AG08395 (cell line): ENCODE measurements around the gene NUDT21.

ENCODE experiments used
- DNase-seq: peaks from one replicate; pipeline ENCODE4 v3.0.0; 2012; ENCODE audit warnings: mixed read lengths, low spot score

NUDT21 gene

GRCh38 chr16:56462064-56462796 is 11.1 kb upstream of the NUDT21 start:
- no peak for DNase-seq

- DNase-seq, result no peak
Measured at GRCh38 chr16:56460101-56460500, 9.0 kb upstream of the NUDT21 start.

DNA sequence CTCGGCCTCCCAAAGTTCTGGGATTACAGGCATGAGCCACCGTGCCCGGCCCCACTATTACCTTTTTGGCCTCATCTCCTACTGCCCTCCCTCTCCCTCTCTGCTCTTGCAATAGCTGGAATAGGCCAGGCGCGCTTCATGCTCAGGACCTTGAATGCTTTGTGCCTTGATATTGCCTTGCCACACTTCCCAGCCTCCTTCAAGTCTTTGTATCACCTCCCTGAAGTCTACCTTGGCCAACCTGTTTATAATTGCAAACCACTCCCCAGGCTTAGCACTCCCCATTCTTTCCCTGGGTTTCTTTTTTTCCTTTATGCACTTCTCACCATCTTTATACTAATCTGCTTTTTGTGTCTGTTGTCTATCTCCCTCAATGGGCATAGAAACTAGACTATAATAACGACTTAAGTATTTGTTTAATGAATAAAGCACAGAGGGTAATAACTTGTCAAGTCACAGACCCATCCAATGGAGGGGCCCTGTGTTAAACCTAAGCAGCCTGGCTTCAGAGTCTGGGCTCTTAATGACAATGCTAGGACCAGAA is 6.9 kb upstream of the NUDT21 start:
- no peak for DNase-seq

DNA sequence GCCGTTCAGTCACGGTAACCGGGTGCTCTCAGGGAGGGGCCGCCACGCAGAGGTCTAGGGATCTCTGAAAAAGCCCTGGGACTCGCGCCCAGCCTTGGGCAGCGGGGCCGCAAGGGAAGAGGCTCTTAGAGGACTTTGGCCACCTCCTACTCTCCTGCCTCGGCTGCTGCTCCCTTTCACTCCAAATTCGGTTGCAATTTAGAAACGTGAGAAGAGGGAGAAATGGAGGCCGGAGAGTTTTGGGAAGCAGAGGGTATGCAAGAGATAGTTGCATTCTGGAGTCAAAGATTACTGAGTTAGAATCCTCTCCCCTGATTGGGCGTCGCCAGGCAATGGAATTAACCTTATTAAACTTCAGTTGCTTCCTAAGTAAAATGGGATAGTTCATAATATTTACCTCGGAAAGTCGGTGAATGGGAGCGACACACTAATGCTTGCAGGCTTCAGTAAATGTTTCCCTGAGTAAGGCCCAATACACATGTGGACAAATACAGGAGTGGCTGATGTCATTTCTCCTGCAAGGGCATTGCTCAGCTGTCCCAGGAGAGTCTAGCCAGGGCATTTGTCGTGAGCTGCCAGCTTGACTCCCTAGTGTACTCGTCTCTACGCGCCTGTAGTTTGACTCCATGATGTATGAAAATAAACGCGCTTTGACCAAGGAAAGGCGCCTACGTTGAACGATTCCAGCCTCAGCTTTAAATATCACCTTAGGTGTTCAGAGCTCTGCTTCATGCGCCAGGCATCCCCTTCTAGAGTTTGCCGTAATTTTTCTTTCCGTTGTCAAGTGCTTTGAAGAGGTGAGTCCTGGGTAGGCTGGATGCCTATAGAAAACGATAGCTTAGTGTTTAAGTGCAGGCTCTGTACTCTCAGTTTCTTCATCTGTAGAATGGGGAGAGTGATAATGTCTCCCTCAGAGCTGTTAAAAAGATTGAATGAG is 889 bp upstream of the NUDT21 start:
- peak; percentile 70 for DNase-seq

GRCh38 chr16:56450275-56450985 is 702 bp downstream of the NUDT21 start:
- peak; percentile 28 for DNase-seq

GRCh38 chr16:56448005-56448404 is 3.1 kb downstream of the NUDT21 start:
- DNase-seq, result no peak

DNA sequence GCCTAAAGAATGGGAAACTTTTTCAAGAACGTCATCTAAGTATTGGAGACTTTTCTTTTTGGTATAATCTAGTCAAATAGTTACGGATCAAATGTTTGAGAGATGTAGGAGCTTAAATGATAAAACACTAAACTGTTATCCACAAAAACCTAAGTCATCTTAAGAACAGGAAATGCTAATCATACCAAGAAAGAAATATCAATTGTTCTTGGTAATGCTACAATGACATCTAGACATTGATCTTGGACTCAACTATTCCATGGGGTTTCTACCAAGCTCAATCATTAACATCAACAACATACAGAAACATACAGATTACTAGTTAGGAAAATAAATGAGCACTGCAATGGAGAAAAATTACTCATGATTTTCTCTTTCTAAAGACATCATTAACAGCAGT is 3.8 kb downstream of the NUDT21 start:
- DNase-seq, result no peak

- no peak for DNase-seq
Measured at GRCh38 chr16:56438038-56438437, 13.1 kb downstream of the NUDT21 start.

DNA sequence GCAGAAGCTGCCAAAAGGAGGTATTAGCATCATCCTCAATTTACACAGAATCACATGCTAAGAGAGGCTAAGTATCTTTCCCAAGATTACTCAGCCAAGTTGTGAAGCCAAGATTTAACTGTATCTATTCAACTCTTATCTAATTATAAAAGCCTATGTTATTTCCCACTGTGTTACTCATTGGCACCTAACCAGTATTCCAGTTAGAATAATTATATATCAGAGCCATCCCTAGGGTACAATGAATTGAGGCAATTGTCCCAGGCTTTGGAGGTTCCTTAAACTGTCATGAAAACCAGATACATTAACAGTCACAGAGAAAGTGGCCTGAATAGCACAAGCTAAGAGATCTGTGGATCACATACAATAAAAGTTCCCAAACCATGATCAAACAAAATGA is 14.9 kb downstream of the NUDT21 start:
- no peak for DNase-seq

DNA sequence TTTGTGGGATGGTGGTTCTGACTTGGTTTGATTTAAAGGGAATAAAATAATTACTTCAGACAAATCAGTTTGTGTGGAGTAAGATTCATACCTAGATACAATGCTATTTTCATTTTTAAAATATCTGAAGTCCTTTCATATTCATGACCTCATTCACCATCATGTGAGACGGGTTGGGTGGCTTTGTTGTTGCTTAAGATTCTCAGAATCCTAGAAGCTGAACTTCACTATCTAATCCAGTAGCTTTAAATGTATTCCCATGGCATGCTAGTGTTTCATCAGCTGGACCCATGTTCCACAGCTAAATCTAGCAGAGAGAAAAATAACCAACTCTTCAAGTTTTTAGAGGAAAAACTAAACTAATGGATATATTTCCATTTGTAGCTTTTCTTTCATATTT is 23.0 kb downstream of the NUDT21 start:
- no peak for DNase-seq

GRCh38 chr16:56426585-56426984 is 24.5 kb downstream of the NUDT21 start:
- no peak for DNase-seq

GRCh38 chr16:56425439-56425832 is 25.7 kb downstream of the NUDT21 start, which contains the start of gene AMFR:
TSS of gene AMFR (minus strand) at chr16:56425545. CDS start at chr16:56425327, 218 bp downstream.
- peak; percentile 95 for DNase-seq

- DNase-seq, result peak; percentile 33
Measured at GRCh38 chr16:56424791-56425438, 26.2 kb downstream of the NUDT21 start.

- no peak for DNase-seq
Measured at GRCh38 chr16:56424404-56424764, 26.7 kb downstream of the NUDT21 start.

DNA sequence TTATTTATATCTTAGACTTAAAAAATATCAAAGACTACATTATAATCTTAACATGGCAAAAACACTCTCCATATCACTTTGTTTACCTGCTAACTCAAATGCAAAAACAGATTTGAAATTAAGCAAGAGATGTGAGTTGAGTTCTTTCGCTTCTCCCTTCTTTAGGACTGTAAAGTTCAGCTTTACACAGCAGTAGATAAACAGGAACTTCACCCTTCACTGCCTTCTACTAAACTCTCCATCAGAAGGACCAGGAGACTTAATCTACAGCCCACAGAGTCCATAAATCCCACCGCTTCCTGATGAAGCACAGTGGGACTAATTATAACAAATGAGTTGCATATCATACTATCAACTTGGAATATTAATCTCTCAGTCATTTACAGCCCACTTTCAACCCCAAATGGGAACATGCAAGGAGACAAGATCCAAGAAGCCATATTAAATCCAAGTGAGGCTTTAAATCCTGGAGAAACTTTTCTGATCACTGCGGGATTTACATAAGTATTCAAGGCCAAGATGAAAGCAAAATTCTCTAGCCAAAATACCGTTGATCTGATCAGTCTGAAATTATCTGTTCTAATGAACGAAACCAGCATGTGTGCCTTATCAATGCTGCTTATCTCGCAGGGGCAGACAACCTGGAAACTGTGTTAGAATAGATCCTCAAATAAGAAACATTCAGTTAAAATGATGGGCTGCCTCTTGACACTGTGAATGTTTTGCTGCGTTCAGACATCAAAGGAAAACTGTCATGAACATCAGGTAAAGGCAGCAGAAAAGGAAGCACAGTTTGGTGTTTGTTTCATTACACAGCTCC is 27.3 kb downstream of the NUDT21 start:
- DNase-seq, result no peak

- no peak for DNase-seq
Measured at GRCh38 chr16:56422896-56423441, 28.2 kb downstream of the NUDT21 start.

DNA sequence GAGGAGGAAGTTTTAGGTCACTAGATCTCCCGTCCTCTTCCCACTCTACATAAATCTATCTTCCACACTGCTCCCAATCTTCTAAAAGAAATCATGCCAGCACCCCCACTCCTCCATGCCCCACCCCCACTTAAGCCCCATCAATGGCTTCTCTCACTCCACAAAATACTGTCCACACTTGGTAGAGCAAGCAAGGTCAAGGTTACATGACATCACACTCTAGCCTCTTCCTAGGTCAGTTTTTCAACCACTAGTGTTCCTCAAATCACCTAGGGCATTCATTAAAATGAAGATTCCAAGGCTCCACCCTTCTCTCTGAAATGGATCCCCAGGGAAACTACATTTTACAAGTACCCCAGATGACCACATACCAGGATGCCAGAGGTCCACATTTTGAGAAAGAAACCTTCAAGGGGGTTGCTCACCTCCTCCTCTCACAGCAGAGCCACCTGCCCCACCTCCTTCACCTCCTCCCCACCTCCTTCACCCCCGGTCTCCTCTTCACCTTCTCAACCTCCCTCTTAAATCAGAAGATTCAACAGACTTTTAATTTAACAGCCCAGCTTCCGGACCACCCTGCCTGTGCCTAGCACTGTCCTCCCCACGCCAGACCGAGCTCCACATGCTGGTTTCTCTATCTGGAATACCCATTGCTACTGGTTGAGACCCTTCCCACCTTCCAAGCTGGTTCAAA is 29.0 kb downstream of the NUDT21 start:
- DNase-seq, result no peak

DNA sequence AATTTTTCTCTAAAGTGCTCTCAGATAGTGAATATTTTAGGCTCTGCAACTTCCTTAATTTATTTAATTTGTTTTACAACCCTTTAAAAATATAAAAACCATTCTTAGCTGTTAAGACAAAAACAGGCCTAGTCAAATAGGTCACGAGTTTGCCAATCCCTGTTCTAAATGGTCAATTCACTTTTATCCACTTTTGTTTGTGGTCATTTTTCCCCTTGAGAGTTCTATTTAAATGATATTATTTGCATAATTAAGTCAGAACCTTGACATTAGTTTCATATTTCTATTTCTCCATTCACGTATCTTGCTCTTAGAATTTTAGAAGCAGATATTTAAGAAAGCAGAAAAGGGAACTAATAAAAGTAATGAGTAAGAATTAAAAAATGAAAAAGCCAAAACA is 29.8 kb downstream of the NUDT21 start:
- DNase-seq, result no peak

DNA sequence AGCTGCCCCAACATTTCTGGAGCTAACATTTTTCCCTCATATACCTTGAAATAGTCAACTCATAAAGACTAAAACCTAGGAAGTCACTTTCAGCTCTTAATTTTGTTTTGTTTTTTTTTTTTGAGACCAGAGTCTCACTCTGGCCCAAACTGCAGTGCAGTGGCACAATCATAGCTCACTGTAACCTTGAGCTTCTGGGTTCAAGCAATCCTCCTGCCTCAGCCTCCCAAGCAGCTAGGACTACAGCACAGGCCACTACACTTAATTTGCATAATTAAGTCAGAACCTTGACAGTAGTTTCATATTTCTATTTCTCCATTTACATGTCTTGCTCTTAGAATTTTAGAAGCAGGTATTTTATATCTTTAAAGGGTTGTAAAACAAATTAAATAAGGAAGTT is 30.5 kb downstream of the NUDT21 start:
- DNase-seq, result no peak
